HUES6 (cell line): Measurements from ENCODE around the gene HOXA6.
A peak's percentile ranks its signal among the peaks of the same experiment; 100 is the strongest.

Source experiments
- H3K27ac ChIP-seq: 2 replicates; pipeline ENCODE4 v1.7.0; 2013; ENCODE audit warnings: low read depth, mild to moderate bottlenecking, low read length, inconsistent platforms
- H3K27me3 ChIP-seq: 2 replicates; pipeline ENCODE4 v1.6.1; 2013; ENCODE audit warnings: low read length; ENCODE audit not compliant: control insufficient read depth, insufficient read depth
- H3K36me3 ChIP-seq: 2 replicates; pipeline ENCODE4 v1.6.1; 2013; ENCODE audit warnings: low read length; ENCODE audit not compliant: control insufficient read depth, insufficient read depth
- H3K4me1 ChIP-seq: 2 replicates; pipeline ENCODE4 v1.6.1; 2013; ENCODE audit warnings: low read length; ENCODE audit not compliant: control insufficient read depth, insufficient read depth
- H3K4me3 ChIP-seq: 2 replicates; pipeline ENCODE4 v1.5.1; 2013; ENCODE audit warnings: low read depth, low read length
- H3K9ac ChIP-seq: one replicate; pipeline ENCODE4 v1.6.1; 2013; ENCODE audit warnings: mild to moderate bottlenecking, low read length
- H3K9me3 ChIP-seq: 2 replicates; pipeline ENCODE4 v1.6.1; 2013; ENCODE audit warnings: low read depth, low read length; ENCODE audit not compliant: control insufficient read depth, insufficient read depth

HOXA6 gene

DNA sequence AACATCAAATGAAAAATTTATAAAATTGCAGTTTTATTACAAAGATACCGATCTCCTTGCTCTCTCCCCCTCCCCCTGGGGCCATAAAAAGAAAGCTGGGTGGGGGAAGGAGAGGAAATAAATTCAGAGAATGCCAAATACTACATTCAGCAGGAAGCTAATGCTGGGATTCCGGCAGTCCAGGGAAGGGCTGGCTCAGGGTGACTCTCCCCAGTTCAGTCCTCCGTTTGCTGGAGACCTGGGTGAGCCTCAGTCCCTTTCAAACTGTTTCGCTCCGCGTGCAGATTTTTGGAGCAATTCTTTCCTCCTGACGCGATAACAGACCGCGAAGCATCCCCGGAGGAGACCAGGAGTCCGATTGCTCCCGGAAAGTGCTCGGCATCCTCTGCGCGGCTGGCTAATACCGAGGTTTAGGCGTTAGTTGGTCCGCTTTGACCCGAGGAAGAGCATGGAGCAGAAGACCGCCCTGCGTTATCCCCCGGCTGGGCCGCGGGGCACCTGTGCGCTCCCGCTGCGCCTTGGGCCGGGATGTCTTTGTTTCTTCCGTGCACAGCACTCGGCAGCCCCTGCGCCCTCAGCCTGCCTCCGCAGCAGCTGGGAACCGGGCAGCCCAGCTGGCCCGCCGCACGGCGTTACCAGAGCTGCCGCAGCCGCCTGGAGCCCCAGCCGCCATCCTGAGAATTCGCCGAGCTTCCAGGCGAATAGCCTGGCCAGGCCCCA, 41.2 kb downstream of the HOXA6 start:
- peaks cover 100% of the 10 kb centered on the region for H3K27me3 ChIP-seq

DNA sequence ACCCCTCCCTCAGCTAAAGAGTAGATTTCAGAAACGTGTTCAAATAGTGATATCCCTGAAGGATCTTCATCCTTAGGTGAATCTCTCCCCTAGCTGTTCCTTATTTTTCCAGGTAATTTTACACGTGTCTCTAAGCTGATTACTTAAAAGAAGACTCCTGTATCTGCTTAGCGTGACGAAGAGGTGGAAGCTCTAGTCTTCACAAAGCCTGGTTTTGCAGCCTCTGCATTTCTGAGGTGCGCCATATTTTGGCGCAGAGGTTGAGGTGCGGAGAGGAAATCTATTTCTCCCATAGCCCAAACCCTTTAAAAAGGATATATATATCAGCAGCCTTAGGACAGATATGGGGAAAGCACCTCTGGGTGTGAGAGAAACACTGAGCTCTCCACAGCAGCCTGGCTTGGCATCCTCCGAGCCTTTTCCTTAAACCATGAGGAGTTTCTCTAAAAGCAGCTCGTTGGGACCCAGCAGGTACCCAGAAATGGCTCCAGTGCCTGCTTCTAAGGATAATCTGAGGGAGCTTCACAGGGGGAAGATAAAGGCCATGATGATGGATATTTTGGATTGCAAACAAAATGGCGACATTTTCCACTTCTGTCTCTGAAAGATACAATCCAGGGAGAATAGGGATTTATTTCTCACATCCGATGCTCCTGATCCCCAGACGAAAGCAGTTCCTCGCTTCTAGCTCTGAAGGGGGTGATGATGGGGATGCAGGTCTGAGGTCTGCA, 42.1 kb downstream of the HOXA6 start:
- no peaks in the 10 kb centered on the region for H3K9me3 ChIP-seq
- H3K36me3 ChIP-seq = no peaks in the 10 kb centered on the region
- H3K4me1 ChIP-seq = peaks cover 43% of the 10 kb centered on the region
- peak overlapping the region; percentile 17; the same call in 1 of the 2 replicates for H3K4me3 ChIP-seq
- H3K27me3 ChIP-seq = peaks cover 100% of the 10 kb centered on the region
- H3K27ac ChIP-seq = no peak overlapping the region
- H3K9ac ChIP-seq = no peak overlapping the region

More for the DNA sequence above, 41.2 kb downstream of the HOXA6 start:
- peak overlapping the region; percentile 44 for H3K4me3 ChIP-seq
- H3K27ac ChIP-seq = no peak overlapping the region
- peaks cover 34% of the 10 kb centered on the region for H3K4me1 ChIP-seq
- no peaks in the 10 kb centered on the region for H3K36me3 ChIP-seq
- peak overlapping the region; percentile 66 for H3K9ac ChIP-seq
- no peaks in the 10 kb centered on the region for H3K9me3 ChIP-seq

DNA sequence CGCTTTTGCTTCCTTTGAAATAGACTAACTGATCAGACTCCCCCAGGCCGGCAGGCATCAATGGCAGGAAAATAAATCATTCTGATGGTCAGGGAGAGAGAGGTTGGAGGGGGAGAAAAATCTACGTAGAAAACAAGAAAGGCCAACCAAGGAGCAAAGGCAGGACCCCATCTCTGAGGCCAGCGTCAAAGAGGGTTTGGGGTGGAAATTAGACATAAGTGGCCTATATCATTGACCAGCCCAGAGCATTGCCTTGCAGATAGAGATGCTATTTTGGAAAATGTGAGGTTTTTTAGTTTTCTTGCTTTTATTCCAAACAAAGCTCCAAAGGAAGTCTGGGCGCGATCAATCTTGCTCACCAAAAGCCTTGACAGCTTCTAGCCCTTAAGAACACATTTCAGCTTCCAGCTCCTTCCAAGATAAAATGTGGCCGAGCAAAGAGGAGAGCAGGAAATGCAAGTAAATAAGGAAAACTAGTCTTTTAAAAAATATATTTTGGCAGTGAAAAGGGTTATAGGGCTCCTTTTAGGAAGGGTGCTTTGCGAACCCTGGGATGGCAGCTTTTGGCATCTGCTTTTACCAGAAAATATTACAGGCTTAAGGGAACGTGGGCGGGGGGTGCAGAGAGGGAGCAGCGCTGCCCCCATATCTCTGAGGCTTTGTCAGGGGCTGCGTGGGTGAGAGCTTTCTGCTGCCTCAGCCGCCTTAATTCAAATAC, 43.1 kb downstream of the HOXA6 start:
- Histone ChIP-seq H3K9ac (no peak overlapping the region), H3K9me3 (no peaks in the 10 kb centered on the region), H3K27me3 (peaks cover 100% of the 10 kb centered on the region), H3K36me3 (no peaks in the 10 kb centered on the region), H3K4me3 (peak overlapping the region; percentile 34; the same call in 1 of the 2 replicates), H3K27ac (no peak overlapping the region), H3K4me1 (peaks cover 43% of the 10 kb centered on the region)

DNA sequence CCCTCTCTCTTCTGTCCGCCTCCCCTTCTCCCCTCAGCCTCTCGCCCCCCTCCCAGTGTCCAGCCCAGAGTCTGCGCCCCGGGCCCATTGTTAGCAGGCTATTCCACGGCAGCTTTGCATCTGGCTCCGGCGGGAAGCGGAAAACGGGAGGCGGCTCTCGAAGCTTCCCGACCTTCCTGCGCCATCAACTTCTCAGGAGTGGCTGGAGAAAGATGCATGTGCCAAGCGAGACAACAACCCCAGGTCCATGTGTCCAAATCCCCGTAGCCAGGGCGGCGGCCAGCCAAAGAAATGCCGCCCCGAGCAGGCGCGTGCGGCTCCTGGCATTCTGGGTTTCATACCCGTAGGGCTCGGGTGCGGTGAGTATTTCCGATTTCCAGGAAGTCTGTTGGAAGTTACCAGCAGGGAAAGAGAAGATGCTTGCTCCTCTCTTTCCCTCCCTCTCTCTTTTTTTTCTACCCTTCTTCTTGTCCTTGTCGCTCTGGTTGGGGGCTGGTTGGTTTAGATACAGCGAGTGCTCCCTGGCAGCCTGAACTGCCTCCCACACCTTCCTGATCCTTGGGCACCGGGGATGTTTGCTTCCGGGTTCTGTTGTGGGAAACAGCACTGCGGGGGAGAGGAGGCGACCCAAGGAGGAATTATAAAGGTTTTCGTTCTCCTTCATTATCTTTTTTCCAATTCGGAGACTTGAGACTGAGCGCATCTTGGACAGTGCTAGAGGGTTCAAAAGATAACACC, 43.9 kb downstream of the HOXA6 start:
- Histone ChIP-seq H3K36me3 (no peaks in the 10 kb centered on the region), H3K9ac (peak overlapping the region; percentile 50), H3K4me1 (peaks cover 43% of the 10 kb centered on the region), H3K27me3 (peaks cover 100% of the 10 kb centered on the region), H3K27ac (no peak overlapping the region), H3K4me3 (peak overlapping the region; percentile 34; the same call in 1 of the 2 replicates), H3K9me3 (no peaks in the 10 kb centered on the region)

DNA sequence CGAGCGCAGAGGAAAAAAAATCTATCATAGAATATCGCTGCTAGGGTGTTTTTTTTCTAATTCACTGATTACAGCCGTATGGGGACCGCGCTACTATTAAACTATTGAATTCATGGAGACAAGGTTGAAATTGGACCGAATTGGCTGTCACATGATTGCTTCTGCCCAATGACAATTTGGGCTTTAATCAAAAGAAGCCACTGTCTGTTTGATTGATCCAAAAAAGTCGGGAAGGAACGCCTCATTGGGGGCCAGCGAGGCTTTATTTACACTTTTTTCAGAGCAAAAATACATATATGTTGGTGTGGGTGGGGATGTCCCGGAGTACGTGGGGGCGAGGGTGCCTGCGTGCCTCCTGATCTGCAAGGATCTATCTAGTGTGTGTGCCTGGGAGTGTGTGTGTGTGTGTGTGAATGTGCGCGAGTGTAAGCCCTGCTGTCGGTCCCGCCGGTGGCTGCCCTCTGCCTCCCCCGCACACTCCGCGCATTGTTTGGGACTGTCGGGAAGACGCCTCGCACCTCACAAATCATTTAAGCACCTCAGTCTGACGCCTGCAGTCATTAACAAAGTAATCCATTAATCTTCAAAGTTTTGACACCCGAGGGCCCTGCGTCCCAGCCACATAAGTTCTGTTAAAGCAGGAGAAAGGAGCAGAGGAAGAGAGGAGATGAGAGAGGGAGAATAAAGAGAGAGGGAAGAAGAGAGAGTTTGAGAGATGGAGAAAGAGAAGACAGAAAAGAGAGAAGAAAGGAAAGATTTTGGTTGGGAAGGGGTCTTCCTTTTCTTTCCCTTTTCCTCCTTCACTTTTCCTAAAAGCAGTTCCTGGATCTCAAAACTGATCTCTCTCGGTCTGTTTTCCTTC, 44.8 kb downstream of the HOXA6 start, which contains the start of gene HOXA2:
Gene HOXA2 (minus strand): TSS at position 103 of the 862 bp plus-strand sequence. CDS start 183 bp downstream, outside the sequence.
- Histone ChIP-seq H3K4me3 (peak within 1 kb of the TSS; percentile 51), H3K27ac (no peak within 1 kb of the TSS)

GRCh38 chr7:27101957-27102580, 45.5 kb downstream of the HOXA6 start:
- peak overlapping the region; percentile 51; the same call in 1 of the 2 replicates for H3K4me3 ChIP-seq
- peaks cover 49% of the 10 kb centered on the region for H3K4me1 ChIP-seq
- no peaks in the 10 kb centered on the region for H3K36me3 ChIP-seq
- no peaks in the 10 kb centered on the region for H3K9me3 ChIP-seq
- H3K27ac ChIP-seq = no peak overlapping the region
- peak overlapping the region; percentile 39 for H3K9ac ChIP-seq
- H3K27me3 ChIP-seq = peaks cover 100% of the 10 kb centered on the region

More for the DNA sequence above, 44.8 kb downstream of the HOXA6 start, which contains the start of gene HOXA2:
- Histone ChIP-seq H3K4me1 (peaks cover 47% of the 10 kb centered on the region), H3K9ac (peak within 1 kb of the TSS; percentile 50), H3K27me3 (peaks cover 100% of the 10 kb centered on the region), H3K9me3 (no peaks in the 10 kb centered on the region), H3K36me3 (no peaks in the 10 kb centered on the region)

DNA sequence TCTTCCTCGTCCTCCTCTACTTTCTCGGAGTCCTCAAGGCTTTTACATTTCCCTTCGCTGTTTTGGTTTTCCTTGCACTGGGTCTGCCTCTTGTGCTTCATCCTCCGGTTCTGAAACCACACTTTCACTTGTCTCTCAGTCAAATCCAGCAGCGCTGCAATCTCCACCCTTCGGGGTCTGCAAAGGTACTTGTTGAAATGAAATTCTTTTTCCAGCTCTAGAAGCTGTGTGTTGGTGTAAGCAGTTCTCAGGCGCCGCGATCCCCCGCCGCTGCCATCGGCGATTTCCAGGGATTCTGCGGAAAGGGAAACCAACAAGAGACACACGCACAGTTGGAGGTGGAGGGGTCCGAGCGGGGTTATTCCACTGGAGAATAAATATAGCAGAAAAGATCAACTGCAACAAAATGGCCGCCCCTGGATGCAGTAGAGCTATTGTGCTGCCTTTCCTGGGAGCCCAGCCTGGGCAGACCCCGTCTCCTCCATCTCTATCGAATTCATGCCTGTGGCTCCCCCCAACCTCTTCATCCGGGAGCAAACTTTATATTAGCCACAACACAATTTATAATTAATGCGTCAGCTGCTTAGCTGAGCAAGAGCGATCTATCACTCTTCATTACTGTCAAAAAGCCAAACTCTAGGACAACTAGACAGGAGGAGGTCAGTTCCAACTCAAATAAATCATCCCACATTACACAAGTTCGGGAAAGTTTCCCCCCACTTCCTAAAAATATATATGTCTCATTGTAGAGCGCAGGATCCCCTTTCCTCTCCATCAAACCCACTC, 46.2 kb downstream of the HOXA6 start:
- peaks cover 47% of the 10 kb centered on the region for H3K4me1 ChIP-seq
- no peak overlapping the region for H3K27ac ChIP-seq
- H3K4me3 ChIP-seq = peak overlapping the region; percentile 51
- peaks cover 100% of the 10 kb centered on the region for H3K27me3 ChIP-seq
- H3K9me3 ChIP-seq = no peaks in the 10 kb centered on the region
- H3K36me3 ChIP-seq = no peaks in the 10 kb centered on the region
- peak overlapping the region; percentile 39 for H3K9ac ChIP-seq

GRCh38 chr7:27100694-27101170, 46.8 kb downstream of the HOXA6 start:
- no peaks in the 10 kb centered on the region for H3K36me3 ChIP-seq
- peak overlapping the region; percentile 39 for H3K9ac ChIP-seq
- H3K27me3 ChIP-seq = peaks cover 100% of the 10 kb centered on the region
- peak overlapping the region; percentile 51; the same call in 1 of the 2 replicates for H3K4me3 ChIP-seq
- H3K27ac ChIP-seq = no peak overlapping the region
- H3K4me1 ChIP-seq = peaks cover 40% of the 10 kb centered on the region
- no peaks in the 10 kb centered on the region for H3K9me3 ChIP-seq
